ENCODE results near the gene CD109.

DNA sequence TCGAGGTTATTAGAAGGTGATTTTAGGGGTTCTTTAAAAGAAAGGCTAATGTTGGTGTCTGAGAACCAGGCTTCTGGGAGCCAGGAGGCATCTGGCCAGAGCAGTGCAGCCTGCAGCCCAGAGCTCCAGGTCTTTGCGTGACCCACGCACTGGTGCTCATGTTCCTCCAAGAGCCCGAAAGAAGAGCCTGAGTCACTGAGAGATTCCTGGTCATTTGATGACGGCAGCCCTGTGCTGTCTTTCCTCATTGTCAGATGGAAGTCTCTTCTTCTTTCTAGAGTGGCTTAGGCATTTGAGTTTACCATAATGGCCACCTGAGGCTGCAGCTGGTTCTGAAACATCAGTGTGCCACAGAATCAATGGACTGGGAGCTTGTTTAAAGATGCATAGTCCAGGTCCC, 46.4 kb downstream of the CD109 start:
- TF ChIP-seq, protein P1, sequence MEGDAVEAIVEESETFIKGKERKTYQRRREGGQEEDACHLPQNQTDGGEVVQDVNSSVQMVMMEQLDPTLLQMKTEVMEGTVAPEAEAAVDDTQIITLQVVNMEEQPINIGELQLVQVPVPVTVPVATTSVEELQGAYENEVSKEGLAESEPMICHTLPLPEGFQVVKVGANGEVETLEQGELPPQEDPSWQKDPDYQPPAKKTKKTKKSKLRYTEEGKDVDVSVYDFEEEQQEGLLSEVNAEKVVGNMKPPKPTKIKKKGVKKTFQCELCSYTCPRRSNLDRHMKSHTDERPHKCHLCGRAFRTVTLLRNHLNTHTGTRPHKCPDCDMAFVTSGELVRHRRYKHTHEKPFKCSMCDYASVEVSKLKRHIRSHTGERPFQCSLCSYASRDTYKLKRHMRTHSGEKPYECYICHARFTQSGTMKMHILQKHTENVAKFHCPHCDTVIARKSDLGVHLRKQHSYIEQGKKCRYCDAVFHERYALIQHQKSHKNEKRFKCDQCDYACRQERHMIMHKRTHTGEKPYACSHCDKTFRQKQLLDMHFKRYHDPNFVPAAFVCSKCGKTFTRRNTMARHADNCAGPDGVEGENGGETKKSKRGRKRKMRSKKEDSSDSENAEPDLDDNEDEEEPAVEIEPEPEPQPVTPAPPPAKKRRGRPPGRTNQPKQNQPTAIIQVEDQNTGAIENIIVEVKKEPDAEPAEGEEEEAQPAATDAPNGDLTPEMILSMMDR (conservative IDR thresholded peaks at IDR 0.05) = no peak
- TF ChIP-seq ZFX (IDR thresholded peaks at IDR 0.05) = no peak

Measured in C4-2B (cell line).